ENCODE measurements around the gene PLEKHA3.

DNA sequence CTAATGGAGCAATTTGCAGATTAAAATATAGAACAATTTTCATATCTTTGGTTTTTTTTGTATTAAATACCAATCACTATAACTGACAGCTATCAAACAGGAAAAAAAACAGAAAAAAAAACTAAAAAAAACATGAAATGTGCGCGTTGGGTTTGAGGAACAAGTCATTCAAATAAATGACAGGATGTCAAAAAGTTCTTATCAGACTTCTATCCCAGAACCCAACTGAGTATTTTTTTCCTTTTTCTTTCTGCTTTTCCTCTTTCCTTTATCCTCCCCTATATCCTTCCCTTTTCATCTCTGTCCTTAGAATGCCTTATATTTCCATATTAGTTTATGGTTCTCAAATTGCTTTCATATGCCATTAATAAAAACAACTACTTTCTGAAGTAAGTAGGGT lies 43.6 kb upstream of the PLEKHA3 start:
- TF ChIP-seq, protein P1, sequence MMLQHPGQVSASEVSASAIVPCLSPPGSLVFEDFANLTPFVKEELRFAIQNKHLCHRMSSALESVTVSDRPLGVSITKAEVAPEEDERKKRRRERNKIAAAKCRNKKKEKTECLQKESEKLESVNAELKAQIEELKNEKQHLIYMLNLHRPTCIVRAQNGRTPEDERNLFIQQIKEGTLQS (IDR thresholded peaks at IDR 0.05; ENCODE audit: borderline replicate concordance, extremely low read depth, low read depth, low read length) = no peak
- TF ChIP-seq POLR2A (IDR thresholded peaks at IDR 0.05; ENCODE audit: low read depth, low read length) (no peak), ESRRA (IDR thresholded peaks at IDR 0.05; ENCODE audit: low read length) (no peak), FOXM1 (IDR thresholded peaks at IDR 0.05; ENCODE audit: low read depth, low read length) (no peak), SMAD5 (IDR thresholded peaks at IDR 0.05; ENCODE audit: low read depth) (no peak), ZNF274 (IDR thresholded peaks at IDR 0.05; ENCODE audit: insufficient read depth, insufficient read length) (no peak), BCL11A (IDR thresholded peaks at IDR 0.05; ENCODE audit: low read depth, low read length) (no peak), FOS (IDR thresholded peaks at IDR 0.05; ENCODE audit: borderline replicate concordance, extremely low read depth, insufficient read length) (no peak), SIN3A (IDR thresholded peaks at IDR 0.05; ENCODE audit: low read depth, low read length) (no peak), TAF1 (IDR thresholded peaks at IDR 0.05; ENCODE audit: borderline replicate concordance, low read depth, low read length) (no peak), CREB1 (IDR thresholded peaks at IDR 0.05; ENCODE audit: low read depth) (no peak), CHD1 (IDR thresholded peaks at IDR 0.05; ENCODE audit: low read depth, low read length) (no peak), NR2C2 (IDR thresholded peaks at IDR 0.05; ENCODE audit: borderline replicate concordance, control insufficient read depth, insufficient read length, low read depth) (no peak)
- TF ChIP-seq, protein P2, sequence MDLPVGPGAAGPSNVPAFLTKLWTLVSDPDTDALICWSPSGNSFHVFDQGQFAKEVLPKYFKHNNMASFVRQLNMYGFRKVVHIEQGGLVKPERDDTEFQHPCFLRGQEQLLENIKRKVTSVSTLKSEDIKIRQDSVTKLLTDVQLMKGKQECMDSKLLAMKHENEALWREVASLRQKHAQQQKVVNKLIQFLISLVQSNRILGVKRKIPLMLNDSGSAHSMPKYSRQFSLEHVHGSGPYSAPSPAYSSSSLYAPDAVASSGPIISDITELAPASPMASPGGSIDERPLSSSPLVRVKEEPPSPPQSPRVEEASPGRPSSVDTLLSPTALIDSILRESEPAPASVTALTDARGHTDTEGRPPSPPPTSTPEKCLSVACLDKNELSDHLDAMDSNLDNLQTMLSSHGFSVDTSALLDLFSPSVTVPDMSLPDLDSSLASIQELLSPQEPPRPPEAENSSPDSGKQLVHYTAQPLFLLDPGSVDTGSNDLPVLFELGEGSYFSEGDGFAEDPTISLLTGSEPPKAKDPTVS (IDR thresholded peaks at IDR 0.05; ENCODE audit: low read depth, low read length) = no peak

Data from GM12878 (cell line).